ENCODE data around the gene FRMD4A.

FRMD4A gene

GRCh38 chr10:14039968-14040668 is 290.6 kb downstream of the FRMD4A start:
- no peak for DNase-seq

- DNase-seq = no peak
Measured at GRCh38 chr10:14036233-14036632, 294.5 kb downstream of the FRMD4A start.

GRCh38 chr10:14035506-14035905 is 295.2 kb downstream of the FRMD4A start:
- no peak for DNase-seq

GRCh38 chr10:14032406-14032998 is 298.2 kb downstream of the FRMD4A start:
- no peak for DNase-seq

- DNase-seq = no peak
Measured at GRCh38 chr10:14026325-14026724, 304.4 kb downstream of the FRMD4A start.

GRCh38 chr10:14025283-14026189 is 305.2 kb downstream of the FRMD4A start:
- no peak for DNase-seq

- no peak for DNase-seq
Measured at GRCh38 chr10:14024329-14025202, 306.2 kb downstream of the FRMD4A start.

GRCh38 chr10:14023673-14024328 is 306.9 kb downstream of the FRMD4A start:
- no peak for DNase-seq

- DNase-seq = no peak
Measured at GRCh38 chr10:14022954-14023672, 307.6 kb downstream of the FRMD4A start.

GRCh38 chr10:14022052-14022451 is 308.7 kb downstream of the FRMD4A start:
- DNase-seq = no peak

- no peak for DNase-seq
Measured at GRCh38 chr10:14020037-14020664, 310.6 kb downstream of the FRMD4A start.

GRCh38 chr10:14017467-14017866 is 313.3 kb downstream of the FRMD4A start:
- DNase-seq = no peak

GRCh38 chr10:14016931-14017333 is 313.8 kb downstream of the FRMD4A start:
- no peak for DNase-seq

- no peak for DNase-seq
Measured at GRCh38 chr10:14016011-14016536, 314.6 kb downstream of the FRMD4A start.

GRCh38 chr10:14014423-14014822 is 316.3 kb downstream of the FRMD4A start:
- no peak for DNase-seq

GRCh38 chr10:14010769-14011574 is 319.8 kb downstream of the FRMD4A start:
- DNase-seq = no peak

GRCh38 chr10:14010101-14010558 is 320.6 kb downstream of the FRMD4A start:
- DNase-seq = no peak

GRCh38 chr10:14009371-14010100 is 321.2 kb downstream of the FRMD4A start:
- no peak for DNase-seq

- DNase-seq = no peak
Measured at GRCh38 chr10:14008740-14009080, 322.0 kb downstream of the FRMD4A start.

All from NCI-H1436 treated with DMSO at 0.1 percent for 48 hours (cell line).